Fibroblast of skin of left biceps (primary cell): ENCODE results near the gene C8G.
A peak's percentile ranks its signal among the peaks of the same experiment; 100 is the strongest.

Source experiments
- DNase-seq, 2 experiments: peaks; one replicate each; pipeline ENCODE4 v3.0.0-alpha.2; 2013; ENCODE audit warnings: low read depth in 2 of 2

Gene C8G

GRCh38 chr9:136941231-136942111 lies 3.6 kb upstream of the C8G start:
- no peak for DNase-seq

GRCh38 chr9:136942112-136942880 lies 2.7 kb upstream of the C8G start:
- DNase-seq = no peak

GRCh38 chr9:136942881-136943230 lies 2.2 kb upstream of the C8G start:
- DNase-seq = no peak

- DNase-seq = no peak
Measured at GRCh38 chr9:136943291-136944211, 1.5 kb upstream of the C8G start.

GRCh38 chr9:136944212-136944518 lies 878 bp upstream of the C8G start:
- peak in 1 of 2 experiments; percentile 5 for DNase-seq

GRCh38 chr9:136945333-136946227 lies 537 bp downstream of the C8G start:
- no peak for DNase-seq

- DNase-seq = no peak
Measured at GRCh38 chr9:136946228-136947027, 1.4 kb downstream of the C8G start.

GRCh38 chr9:136947028-136947891 lies 2.2 kb downstream of the C8G start:
- DNase-seq = no peak

- no peak for DNase-seq
Measured at GRCh38 chr9:136947955-136948510, 3.0 kb downstream of the C8G start.

GRCh38 chr9:136949239-136949816 lies 4.3 kb downstream of the C8G start:
- no peak for DNase-seq

GRCh38 chr9:136949817-136950655 lies 5.0 kb downstream of the C8G start:
- DNase-seq = peak; percentile 30 to 35

- DNase-seq = no peak
Measured at GRCh38 chr9:136950656-136951276, 5.7 kb downstream of the C8G start.

- DNase-seq = no peak
Measured at GRCh38 chr9:136951541-136952320, 6.7 kb downstream of the C8G start, which contains the start of gene LCN12. Gene LCN12 (plus strand): TSS chr9:136952273. CDS start chr9:136952328, 55 bp downstream.

GRCh38 chr9:136952321-136952850 lies 7.3 kb downstream of the C8G start:
- DNase-seq = no peak

- no peak for DNase-seq
Measured at GRCh38 chr9:136952876-136953770, 8.1 kb downstream of the C8G start.
